IPS-15b (cell line): Measurements from ENCODE around the gene WNK1.
A peak's percentile ranks its signal among the peaks of the same experiment; 100 is the strongest.

Source experiments
- H3K27me3 ChIP-seq: one replicate; pipeline ENCODE4 v1.6.1; 2013; ENCODE audit warnings: low read length; ENCODE audit not compliant: control insufficient read depth, insufficient read depth
- H3K36me3 ChIP-seq: one replicate; pipeline ENCODE4 v1.6.1; 2013; ENCODE audit warnings: low read length; ENCODE audit not compliant: control insufficient read depth, insufficient read depth
- H3K4me1 ChIP-seq: one replicate; pipeline ENCODE4 v1.6.1; 2013; ENCODE audit warnings: mild to moderate bottlenecking, low read length; ENCODE audit not compliant: control insufficient read depth, insufficient read depth
- H3K4me3 ChIP-seq: one replicate; pipeline ENCODE4 v1.5.1; 2013; ENCODE audit warnings: low read depth, low read length
- H3K9ac ChIP-seq: one replicate; pipeline ENCODE4 v1.6.1; 2013; ENCODE audit warnings: low read depth, mild to moderate bottlenecking, low read length
- H3K9me3 ChIP-seq: one replicate; pipeline ENCODE4 v1.6.1; 2013; ENCODE audit warnings: mild to moderate bottlenecking, low read length; ENCODE audit not compliant: control insufficient read depth, insufficient read depth

Gene WNK1

DNA sequence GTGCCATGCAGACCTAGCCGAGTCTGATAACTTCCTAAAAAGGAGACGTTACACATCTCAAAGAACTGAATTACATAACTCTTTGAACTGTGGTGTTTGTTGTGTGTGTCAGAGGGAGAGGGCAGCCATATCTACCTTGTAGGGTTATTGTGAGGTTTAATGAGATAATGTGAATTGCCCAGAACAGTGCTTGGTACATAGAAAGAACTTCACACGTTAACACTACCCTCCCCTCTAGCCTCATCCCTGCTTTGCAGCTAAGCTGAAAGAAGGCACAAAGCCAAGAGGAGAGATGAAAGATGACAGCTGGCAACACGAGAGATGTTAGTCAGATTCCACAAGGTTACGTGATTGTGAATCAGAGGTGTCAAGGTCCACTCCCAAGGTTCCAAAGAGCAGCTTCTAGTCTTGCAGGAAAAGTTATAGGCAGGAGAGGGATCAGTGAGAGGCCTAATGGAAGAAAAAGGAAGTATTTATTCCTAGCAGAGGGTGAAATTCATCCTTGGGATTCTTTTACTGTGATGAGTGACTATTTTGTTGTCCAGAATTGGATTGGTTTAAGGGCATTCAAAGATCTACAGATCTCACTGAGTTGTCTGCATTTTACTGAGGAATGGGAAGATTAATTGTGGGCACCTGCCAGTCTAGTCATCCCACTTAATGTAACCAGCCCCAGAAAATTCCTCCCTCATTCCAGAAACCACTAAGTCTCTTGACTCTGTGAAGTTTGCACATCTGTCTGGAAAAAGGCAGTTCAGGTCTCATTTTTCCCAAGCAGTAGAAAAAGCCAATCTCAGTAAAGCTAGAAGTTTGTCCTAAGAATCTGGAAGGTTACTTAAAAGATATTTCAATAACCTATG, 25.9 kb upstream of the WNK1 start:
- Histone ChIP-seq H3K9ac (no peak overlapping the region), H3K27me3 (no peaks in the 10 kb centered on the region), H3K4me1 (peaks cover 2% of the 10 kb centered on the region), H3K9me3 (no peaks in the 10 kb centered on the region), H3K4me3 (no peak overlapping the region), H3K36me3 (no peaks in the 10 kb centered on the region)

GRCh38 chr12:727321-727720, 25.1 kb upstream of the WNK1 start:
- peaks cover 2% of the 10 kb centered on the region for H3K4me1 ChIP-seq
- H3K4me3 ChIP-seq, result no peak overlapping the region
- H3K9ac ChIP-seq, result no peak overlapping the region
- no peaks in the 10 kb centered on the region for H3K36me3 ChIP-seq
- H3K9me3 ChIP-seq, result no peaks in the 10 kb centered on the region
- H3K27me3 ChIP-seq, result no peaks in the 10 kb centered on the region

DNA sequence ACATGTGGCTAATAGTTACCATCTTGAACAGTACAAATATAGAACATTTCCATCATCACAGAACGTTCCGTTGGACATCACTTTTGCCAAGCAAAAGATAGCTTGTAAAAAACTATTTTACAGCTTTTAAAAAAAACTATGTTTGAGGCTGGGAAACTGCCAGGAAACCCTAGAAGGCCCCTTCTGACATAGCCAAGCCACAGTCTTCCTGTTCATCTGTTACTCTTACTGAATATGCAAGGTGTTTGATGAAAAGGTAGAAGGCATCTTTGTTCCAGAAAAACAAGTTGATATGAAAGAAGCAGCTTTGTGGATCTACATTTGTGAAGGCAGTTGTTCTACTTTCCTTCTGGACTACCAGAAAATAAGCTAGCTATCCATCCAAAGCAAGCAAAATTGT, 23.6 kb upstream of the WNK1 start:
- Histone ChIP-seq H3K36me3 (no peaks in the 10 kb centered on the region), H3K4me1 (no peaks in the 10 kb centered on the region), H3K9me3 (no peaks in the 10 kb centered on the region), H3K27me3 (no peaks in the 10 kb centered on the region), H3K4me3 (no peak overlapping the region), H3K9ac (no peak overlapping the region)

- H3K9me3 ChIP-seq, result no peaks in the 10 kb centered on the region
- H3K4me3 ChIP-seq, result no peak overlapping the region
- H3K36me3 ChIP-seq, result no peaks in the 10 kb centered on the region
- no peaks in the 10 kb centered on the region for H3K4me1 ChIP-seq
- no peak overlapping the region for H3K9ac ChIP-seq
- H3K27me3 ChIP-seq, result no peaks in the 10 kb centered on the region
Measured at GRCh38 chr12:729221-729620, 23.2 kb upstream of the WNK1 start.

DNA sequence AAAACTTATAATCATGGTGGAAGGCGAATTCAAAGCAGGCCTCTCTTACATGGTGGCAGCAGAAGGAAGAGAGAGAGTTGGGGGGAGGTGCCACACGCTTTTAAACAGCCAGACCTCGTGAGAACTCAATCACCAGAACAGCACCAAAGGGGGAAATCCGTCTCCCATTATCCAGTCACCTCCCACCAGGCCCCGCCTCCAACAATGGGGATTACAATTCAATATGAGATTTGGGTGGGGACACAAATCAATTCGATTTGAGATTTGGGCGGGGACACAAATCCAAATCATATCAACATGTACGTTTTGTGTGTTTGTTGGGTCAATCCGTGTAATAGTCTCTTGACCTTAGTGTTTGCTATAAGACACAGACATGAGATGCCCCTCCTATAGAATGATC, 21.8 kb upstream of the WNK1 start:
- Histone ChIP-seq H3K36me3 (no peaks in the 10 kb centered on the region), H3K9me3 (no peaks in the 10 kb centered on the region), H3K27me3 (no peaks in the 10 kb centered on the region), H3K4me3 (no peak overlapping the region), H3K9ac (no peak overlapping the region), H3K4me1 (no peaks in the 10 kb centered on the region)

- Histone ChIP-seq H3K27me3 (no peaks in the 10 kb centered on the region), H3K9me3 (no peaks in the 10 kb centered on the region), H3K9ac (no peak overlapping the region), H3K4me1 (no peaks in the 10 kb centered on the region), H3K4me3 (no peak overlapping the region), H3K36me3 (no peaks in the 10 kb centered on the region)
Measured at GRCh38 chr12:737122-737739, 15.1 kb upstream of the WNK1 start.

GRCh38 chr12:738712-739111, 13.7 kb upstream of the WNK1 start:
- Histone ChIP-seq H3K27me3 (no peaks in the 10 kb centered on the region), H3K9ac (no peak overlapping the region), H3K36me3 (no peaks in the 10 kb centered on the region), H3K9me3 (no peaks in the 10 kb centered on the region), H3K4me3 (no peak overlapping the region), H3K4me1 (no peaks in the 10 kb centered on the region)

- Histone ChIP-seq H3K36me3 (no peaks in the 10 kb centered on the region), H3K9ac (no peak overlapping the region), H3K4me3 (no peak overlapping the region), H3K9me3 (no peaks in the 10 kb centered on the region), H3K27me3 (no peaks in the 10 kb centered on the region), H3K4me1 (no peaks in the 10 kb centered on the region)
Measured at GRCh38 chr12:739349-739748, 13.0 kb upstream of the WNK1 start.

GRCh38 chr12:740921-741320, 11.5 kb upstream of the WNK1 start:
- no peaks in the 10 kb centered on the region for H3K4me1 ChIP-seq
- H3K9ac ChIP-seq, result no peak overlapping the region
- H3K36me3 ChIP-seq, result no peaks in the 10 kb centered on the region
- no peaks in the 10 kb centered on the region for H3K27me3 ChIP-seq
- H3K4me3 ChIP-seq, result no peak overlapping the region
- H3K9me3 ChIP-seq, result no peaks in the 10 kb centered on the region

DNA sequence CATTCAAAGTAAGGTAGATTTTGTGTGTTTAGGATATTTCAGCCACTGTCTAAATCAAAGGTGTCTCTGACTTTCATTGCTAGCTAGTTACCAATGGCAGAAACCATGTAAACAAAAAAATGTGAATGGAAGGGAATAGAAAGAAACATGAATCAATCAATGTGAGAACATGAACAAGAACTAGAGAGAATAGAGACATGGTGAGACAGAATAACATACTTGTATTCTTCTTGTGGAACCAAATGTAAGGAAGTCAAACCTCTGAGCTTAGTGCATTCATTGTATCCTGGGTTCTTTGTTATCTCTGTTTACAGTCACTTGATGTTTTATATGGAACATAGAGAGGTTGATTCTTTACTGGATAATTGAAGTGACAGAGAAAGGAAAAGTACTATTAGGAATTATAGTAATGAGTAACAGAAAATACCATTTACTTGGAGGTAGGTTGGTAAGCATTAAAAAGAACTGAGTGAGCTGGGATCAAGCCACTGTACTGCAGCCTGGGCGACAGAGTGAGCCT, 2.6 kb upstream of the WNK1 start:
- H3K9me3 ChIP-seq, result no peaks in the 10 kb centered on the region
- no peak overlapping the region for H3K9ac ChIP-seq
- no peak overlapping the region for H3K4me3 ChIP-seq
- peaks cover 2% of the 10 kb centered on the region for H3K36me3 ChIP-seq
- H3K27me3 ChIP-seq, result no peaks in the 10 kb centered on the region
- no peaks in the 10 kb centered on the region for H3K4me1 ChIP-seq

DNA sequence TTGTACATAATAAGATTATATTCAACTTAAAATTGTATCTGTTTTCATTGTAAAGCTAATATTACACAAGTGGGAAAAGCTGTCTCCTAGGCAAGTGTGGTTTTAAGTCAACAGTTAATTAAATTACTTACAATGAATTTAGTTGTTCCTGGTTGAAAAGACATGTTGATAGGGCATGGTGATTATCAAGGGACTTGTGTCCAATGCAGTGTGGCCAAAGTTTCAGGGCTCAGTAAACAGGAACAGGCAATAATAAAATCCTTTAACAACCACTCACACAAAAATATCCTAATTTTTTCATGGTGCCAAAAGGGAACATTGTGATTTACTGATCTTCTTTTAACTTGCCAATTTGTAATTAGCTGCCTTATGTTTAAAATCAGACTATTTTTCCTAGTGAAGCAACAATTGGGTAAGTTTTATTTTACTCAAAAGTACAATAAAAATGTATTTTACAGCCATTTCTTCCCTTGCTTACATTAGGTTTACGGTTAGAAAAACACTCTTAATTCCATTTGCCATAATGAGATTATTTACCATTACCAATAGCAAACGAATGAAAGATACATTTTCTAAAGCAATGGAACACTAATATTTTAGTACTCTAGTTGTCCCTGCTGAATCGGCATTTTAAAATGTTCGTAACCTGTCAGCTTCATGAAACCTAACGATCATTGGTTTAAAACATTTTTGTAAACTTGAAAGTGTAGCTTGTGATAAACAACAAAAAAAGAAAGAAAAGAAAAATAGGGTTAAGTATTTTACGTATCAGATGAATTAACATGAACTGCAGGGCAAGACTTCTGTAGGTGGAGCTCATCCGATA, 1.8 kb upstream of the WNK1 start:
- peak overlapping the region; percentile 50 for H3K4me3 ChIP-seq
- no peaks in the 10 kb centered on the region for H3K27me3 ChIP-seq
- H3K4me1 ChIP-seq, result no peaks in the 10 kb centered on the region
- H3K9me3 ChIP-seq, result no peaks in the 10 kb centered on the region
- peak overlapping the region; percentile 28 for H3K9ac ChIP-seq
- peaks cover 2% of the 10 kb centered on the region for H3K36me3 ChIP-seq
